ENCODE results near the gene TRIM8.

The TRIM8 gene

GRCh38 chr10:102633287-102633686 lies 11.0 kb upstream of the TRIM8 start:
- DNase-seq (ENCODE audit: low read depth), result peak; percentile 52

- no peak for DNase-seq (ENCODE audit: low read depth)
Measured at GRCh38 chr10:102633848-102634247, 10.4 kb upstream of the TRIM8 start.

- peak; percentile 38 for DNase-seq (ENCODE audit: low read depth)
Measured at GRCh38 chr10:102634686-102635085, 9.6 kb upstream of the TRIM8 start.

GRCh38 chr10:102635377-102635776 lies 8.9 kb upstream of the TRIM8 start:
- DNase-seq (ENCODE audit: low read depth), result no peak

- DNase-seq (ENCODE audit: low read depth), result no peak
Measured at GRCh38 chr10:102639537-102639936, 4.7 kb upstream of the TRIM8 start.

DNA sequence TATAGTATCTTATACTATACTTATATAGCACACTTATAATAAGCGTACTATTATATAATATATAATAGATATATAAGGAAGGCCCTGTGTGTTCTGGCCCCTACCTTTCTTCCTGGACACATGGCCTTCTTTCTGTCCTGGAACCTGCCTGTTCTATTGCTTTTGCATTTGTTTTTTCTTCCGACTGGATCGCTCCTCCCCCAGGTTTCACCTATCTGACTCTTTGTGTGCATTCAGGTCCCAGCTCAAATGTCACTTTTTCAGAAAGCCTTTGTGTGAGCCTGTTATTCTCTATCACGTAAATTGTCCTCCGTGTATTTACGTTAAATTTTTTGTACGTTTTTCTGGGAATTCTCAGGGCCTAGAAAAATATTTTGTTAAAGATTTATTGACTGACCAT lies 2.9 kb upstream of the TRIM8 start:
- DNase-seq (ENCODE audit: low read depth), result no peak

DNA sequence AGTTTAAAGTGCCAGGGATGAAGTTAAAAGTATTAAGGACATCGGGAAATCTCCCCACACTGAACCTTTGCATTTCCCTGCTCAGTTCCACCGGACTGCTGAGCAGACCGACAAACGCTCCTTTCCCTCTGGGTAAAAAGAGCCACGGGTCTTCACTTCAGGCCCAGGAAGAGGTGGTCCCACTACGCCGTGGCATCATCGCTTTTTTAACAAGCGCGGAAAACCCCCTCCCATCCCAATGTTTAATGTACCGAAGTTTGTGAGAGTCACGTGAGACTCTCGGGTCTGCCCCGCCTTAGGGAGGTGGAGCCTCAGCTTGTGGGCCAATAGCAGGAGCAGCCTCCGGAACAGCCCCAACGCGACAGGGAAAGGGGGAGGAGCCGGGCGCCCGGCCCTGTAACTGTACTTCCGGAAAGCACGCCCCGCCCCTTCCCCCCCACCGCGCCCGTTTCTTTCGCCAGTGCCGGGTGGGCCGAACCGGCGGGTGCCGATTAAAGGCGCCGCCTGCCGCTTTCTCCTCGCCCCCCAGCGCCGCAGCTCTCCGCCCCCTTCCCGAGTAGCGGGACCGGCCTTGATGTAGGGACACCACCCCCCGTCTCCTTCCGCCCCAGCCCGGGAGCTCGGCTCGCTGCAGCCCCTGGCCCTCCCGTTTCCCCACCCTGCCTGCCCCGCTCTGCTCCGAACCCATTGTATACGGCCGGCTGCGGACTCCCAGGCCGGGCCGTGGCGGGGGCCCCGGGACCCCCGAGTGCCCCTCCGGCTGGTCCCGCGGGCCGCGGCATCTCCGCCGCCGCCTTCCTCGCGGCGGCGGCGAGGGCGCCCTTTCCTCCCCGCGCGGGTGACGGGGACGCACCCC lies 2.2 kb upstream of the TRIM8 start:
- peak; percentile 95 for DNase-seq (ENCODE audit: low read depth)

DNA sequence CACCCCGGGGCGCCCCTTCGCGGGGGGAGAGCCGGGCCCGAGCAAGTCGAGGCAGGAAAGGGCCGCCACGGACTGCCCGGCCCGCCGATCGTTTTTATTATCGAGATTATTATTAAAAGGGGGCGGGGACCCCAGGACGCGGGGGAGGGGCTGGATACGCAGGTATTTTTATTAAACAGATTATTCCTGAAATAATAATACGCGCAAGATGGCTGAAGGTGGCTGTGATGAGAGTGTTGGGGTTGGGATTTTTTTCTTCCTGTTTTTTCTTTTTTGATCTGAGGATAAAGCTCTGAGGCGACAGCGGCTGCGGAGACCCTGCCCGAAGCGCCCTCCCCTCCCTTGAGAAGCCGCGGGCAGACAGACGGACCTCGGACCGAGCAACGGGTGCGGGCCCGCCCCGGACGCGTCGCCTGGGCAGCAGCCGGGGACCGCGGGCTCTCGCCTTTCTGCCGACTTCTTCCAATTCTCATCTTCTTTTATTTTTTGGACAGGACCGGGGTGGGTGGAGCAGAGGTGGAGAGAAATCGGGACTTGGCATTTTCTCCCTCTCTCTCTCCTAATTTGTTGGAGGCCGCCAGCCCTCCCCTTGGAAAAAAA lies 1.4 kb upstream of the TRIM8 start:
- DNase-seq (ENCODE audit: low read depth), result peak; percentile 23

DNA sequence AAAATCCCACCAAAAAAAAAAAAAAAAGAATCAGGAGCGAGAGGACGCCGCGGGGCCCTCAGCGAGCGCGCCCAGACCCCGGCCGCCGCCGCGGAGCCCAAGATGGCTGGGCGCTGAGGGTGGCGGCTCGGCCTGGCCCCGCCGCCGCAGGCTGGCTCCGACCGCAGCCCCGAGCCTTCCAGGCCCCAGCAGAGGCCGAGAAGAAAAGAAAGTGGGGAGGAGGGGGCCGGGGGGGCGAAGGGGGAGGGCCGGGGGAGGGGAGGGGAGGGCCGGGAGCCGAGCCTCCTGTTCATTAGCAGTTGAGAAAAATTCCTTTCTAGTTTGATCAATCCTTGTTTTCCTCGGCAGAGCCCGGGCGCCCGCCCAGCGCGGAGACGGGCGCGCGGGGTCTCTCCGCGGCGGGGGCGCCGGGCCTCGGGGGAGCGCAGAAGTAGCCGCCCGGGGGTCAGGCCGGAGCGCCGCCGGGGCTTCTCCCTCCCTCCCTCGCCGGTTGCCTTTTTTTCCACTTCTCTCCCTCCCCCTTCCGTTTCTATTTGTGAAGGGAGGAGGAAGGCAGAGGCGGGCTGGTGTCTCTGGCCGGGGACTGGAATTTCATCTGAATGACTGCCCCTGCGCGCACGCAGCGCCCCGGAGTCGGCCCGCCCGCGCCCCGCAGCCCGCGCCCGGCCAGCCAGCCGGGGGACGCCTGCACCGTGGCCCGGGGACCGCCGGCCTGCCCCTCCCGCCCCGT lies 778 bp upstream of the TRIM8 start:
- DNase-seq (ENCODE audit: low read depth), result peak; percentile 76

DNA sequence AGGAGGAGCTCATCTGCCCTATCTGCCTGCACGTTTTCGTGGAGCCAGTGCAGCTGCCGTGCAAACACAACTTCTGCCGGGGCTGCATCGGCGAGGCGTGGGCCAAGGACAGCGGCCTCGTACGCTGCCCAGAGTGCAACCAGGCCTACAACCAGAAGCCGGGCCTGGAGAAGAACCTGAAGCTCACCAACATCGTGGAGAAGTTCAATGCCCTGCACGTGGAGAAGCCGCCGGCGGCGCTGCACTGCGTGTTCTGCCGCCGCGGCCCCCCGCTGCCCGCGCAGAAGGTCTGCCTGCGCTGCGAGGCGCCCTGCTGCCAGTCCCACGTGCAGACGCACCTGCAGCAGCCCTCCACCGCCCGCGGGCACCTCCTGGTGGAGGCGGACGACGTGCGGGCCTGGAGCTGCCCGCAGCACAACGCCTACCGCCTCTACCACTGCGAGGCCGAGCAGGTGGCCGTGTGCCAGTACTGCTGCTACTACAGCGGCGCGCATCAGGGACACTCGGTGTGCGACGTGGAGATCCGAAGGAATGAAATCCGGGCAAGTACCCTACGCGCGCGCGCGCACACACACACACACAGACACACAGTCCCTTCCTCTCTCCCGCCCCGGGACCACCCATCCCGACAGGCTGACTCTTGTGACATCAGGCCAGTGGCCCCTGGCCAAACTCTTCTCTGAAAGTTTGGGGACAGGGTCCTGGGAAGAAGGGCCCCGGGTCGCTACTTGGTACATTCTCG lies 538 bp downstream of the TRIM8 start:
- peak; percentile 66 for DNase-seq (ENCODE audit: low read depth)

DNA sequence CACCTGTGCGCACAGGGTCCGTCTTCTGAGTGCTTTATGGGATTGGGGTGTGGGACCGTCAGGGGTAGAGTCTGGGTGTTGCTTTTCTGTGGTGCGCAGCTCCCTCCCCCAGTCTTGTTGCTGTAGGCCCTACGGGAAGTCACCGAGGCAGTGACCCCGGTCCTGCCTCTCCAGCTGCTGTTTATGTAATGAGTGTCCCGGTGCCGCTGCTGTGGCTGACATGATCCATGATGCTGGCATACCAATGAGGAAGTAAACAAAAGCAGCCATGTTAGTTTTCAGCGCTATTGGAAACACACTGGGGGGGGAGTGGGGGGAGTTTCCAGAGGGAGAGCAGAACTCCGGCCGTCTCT lies 1.1 kb downstream of the TRIM8 start:
- peak; percentile 64 for DNase-seq (ENCODE audit: low read depth)

DNA sequence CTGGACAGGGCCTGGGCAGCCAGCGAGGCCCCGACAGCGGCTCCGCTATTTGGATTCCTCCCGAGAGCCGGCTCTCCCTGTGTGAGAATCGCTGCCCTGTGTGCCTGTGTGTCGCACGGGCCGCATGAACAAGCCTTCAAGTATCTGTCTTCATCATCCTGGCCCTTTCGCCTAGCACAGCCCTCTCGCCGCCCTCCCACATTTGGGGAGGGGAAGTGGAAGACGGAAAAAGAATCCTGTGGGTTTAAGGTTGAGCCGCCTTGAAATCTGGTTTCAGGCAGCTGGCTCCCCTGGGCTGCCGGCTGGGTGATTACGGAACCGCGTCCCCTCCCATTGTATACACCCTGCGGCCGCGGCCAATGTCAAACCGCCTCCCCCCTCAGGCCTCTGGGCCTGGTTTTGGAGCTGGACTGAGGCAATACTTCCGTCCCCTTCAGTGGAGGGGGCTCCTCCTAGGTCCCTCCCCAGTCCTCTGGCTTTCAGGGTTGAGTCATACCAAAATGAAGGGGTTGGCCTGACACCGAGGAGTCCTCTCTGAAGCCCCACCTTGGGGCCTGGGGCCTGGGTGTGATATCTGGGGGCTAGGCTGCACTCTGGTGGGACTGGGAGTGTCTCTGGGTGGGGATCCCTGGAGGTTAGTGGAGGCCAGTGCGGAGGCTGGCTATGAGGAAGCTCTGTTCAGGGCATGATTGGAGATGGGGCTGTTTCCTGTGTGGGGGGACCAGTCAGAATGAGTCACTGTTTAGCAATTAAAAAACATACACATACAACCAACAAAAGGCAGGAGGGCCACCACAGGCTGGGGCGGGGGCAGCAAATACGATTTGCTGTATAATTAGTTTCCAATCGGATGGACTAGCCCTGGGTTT lies 1.7 kb downstream of the TRIM8 start:
- peak; percentile 92 for DNase-seq (ENCODE audit: low read depth)

- peak; percentile 54 for DNase-seq (ENCODE audit: low read depth)
Measured at GRCh38 chr10:102646610-102647442, 2.5 kb downstream of the TRIM8 start.

DNA sequence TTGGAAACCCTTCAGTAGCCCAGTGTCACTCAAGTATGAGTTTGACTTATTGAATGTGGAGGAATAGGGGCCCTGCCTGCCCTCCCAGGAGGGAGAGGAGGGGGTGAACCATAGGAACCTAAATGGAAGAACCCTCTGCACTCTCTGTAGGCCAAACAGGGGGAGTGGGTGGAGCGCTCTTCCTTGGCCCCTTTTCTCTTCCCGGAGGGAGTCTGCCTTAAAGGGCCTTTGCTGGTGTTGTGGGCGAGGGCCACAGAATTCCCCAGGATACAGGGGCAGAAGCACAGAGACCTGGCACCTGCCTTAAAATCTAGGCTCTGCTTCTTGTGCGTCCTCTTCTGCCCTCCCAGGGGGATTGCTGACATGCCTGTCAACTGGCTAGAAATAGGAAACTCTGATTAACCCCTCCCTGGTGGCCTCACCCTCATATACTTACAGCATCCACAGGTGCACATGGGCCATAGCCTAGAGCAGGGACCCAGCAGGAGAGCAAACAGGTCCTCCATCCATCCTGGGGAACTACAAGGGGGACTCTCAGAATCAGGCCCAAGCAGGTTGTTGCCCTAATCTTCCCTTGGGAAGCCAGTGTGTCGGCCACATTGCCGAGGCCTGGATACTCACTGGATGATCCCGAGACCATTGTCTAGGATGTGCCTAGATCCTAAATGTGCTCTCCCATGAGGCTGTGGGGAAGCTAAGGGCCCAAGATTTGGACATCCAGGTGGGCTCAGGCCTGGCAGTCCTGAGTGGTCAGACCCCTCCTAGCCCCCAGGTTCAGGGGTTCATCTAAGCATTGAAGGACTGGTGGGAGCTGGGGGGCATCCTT lies 3.4 kb downstream of the TRIM8 start:
- no peak for DNase-seq (ENCODE audit: low read depth)

DNA sequence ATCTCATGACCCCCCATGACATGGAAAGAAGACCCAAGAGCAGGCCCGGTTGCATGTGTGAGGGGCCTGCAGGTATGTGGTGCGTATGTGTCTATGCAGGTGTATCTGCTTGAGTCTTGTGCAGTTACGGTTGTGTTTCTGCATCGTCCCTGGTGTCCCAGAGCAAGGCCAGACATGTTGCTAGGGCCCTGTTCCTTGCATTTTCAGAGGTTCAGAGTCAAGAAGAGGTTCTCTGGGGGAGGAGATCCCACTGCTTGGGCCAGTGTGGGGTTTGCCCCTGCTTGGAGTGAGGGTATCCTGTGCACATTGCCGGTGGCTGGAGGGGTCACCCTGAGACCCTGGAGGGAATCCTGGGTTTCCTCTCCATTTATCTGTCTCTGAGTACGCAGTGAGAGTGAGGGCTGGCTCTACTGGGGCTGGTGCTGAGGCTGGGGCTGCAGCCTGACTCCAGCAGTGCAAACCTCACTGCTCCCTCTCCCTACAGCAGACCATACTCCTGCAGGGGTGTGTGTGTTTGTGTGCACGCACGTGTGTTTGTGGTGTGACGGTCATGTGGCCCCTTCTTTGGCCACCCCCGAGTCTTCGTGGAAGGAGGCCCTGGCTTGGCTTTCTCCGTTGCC lies 4.1 kb downstream of the TRIM8 start:
- DNase-seq (ENCODE audit: low read depth), result no peak

DNA sequence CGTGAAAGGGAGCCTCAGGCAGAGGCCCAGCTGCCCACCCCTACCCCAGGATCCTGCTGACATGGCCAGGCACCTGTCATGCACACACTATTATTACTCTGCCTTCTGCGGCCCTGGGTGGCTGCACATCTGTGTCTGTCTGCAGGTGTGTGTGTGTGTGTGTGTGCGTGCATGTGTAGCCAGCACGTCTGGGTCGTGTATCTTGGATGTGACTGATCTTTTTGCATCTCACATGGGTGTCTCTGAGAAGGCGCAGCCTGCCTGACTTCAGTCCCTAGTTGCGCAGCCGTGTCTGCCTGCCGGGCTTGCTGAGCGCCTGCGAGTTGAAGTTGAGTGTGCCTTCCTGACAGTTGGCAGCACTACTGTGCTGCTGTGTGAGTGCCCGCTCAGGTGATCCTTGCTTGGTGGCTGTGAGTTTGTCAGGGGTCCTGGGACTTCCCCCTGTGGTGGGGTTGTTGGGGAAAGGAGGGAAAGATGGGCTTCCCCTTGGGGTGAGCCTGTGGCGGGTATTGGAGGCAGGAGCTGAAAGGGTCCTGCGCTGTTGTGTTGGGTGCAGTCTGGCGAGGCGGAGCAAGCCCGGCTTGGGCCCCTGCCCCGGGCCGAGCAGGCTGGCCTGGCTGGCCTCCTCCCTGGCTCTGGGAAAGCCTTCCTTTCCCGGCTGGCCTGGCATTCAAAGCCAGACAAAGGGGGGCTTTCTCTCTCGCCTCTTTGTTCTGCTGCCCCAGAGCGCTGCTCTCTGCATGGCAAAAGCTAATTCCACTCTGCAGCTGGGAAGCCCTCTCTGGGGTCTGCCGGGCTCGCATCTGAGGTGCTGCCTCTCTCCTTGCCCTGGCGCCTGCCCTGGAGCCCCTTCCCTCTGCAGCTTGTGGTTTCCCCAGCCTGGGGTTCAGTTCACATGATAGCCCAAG lies 4.9 kb downstream of the TRIM8 start:
- DNase-seq (ENCODE audit: low read depth), result no peak

DNA sequence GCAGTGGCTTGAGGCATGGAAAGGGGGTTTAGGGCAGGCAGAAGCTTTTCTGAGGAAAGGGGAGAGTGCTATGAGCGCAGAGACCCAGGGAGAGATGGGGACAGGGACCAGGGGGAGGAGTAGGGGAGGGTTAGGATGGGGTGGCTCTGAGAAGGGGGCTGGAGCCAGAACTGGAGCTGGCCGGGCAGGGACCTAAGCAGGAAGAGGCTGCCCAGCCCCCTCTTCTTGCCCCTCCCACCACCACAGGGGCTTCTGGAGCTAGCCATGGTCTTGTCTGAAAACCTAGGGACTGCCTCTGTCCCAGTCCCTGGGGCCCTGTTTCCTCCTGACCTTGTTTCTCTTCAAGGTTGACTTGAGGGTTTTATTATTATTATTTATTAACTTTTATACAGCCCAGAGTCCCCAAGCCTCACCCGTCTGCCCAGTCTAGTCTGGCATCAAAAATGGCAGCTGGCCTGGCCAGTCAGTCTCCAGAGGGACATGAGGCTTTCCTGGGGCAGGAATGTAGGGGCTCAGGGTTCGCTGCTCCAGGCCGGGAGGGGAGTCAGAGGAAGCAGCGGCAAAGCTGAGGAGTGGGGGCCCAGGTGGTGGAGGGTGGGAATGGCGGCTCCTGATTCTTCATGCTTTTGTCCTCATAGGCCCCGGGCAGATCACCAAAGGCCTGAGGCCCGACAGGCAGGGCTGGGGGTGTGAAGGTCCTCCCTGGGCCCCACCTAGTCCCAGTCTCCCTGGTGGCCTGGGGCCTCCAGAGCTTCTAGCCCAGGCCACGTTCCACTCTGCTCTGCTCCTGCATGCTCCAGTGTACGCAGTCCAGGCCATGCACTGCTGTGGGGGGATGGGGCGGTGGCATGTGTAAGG lies 5.7 kb downstream of the TRIM8 start:
- DNase-seq (ENCODE audit: low read depth), result no peak
